Effector CD8-positive, alpha-beta T cell (primary cell): ENCODE results near the gene BTG4.
A peak's percentile ranks its signal among the peaks of the same experiment; 100 is the strongest.

Experiments
- DNase-seq: peaks from one replicate; lab custom pipeline; 2025; lab: John Stamatoyannopoulos, UW

The BTG4 gene

GRCh38 chr11:111455291-111456085 lies 56.7 kb downstream of the BTG4 start:
- DNase-seq: no peak

GRCh38 chr11:111454561-111455192 lies 57.5 kb downstream of the BTG4 start:
- DNase-seq: peak; percentile 31

DNA sequence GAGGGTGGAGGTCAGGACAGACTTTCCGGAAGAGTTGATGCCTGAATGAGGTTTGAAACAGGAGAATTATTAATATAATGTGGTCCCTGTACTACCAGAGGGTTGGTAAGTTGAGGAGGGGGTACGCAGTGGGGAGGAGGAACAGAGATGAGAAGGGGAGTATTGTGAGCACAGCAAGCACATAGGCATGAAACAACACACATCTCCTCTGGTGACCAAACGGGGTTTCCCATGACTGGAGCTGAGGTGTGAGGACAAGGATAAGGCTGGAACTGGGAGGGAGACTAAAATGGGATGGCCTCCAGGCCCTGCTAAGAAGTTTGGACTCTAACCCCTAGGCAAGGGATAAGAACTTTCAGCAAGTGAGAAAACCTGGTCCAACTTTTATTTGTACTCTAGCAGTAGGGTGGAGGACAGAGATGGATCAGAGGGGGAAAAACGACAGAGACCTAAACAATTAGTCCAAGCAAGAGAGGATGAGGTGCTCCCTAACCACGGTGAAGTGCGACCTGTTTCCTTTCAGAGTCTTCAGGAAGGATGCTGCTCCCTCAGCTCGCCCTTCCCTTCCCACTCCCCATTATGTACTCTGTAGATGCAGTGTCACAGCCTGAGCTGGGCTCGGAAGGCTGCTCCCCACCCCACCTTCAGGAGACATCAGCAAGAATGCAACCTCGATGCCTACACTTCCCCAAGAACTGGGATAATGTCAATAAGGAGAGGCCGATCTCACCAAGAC lies 59.2 kb downstream of the BTG4 start:
- DNase-seq: no peak

GRCh38 chr11:111452146-111452545 lies 60.0 kb downstream of the BTG4 start:
- no peak for DNase-seq

GRCh38 chr11:111450480-111451320 lies 61.5 kb downstream of the BTG4 start:
- no peak for DNase-seq

GRCh38 chr11:111449696-111450479 lies 62.3 kb downstream of the BTG4 start:
- no peak for DNase-seq

GRCh38 chr11:111448831-111449557 lies 63.2 kb downstream of the BTG4 start:
- DNase-seq: no peak

GRCh38 chr11:111448414-111448813 lies 63.8 kb downstream of the BTG4 start:
- no peak for DNase-seq

- no peak for DNase-seq
Measured at GRCh38 chr11:111447931-111448330, 64.3 kb downstream of the BTG4 start.

GRCh38 chr11:111447112-111447471 lies 65.1 kb downstream of the BTG4 start:
- no peak for DNase-seq

DNA sequence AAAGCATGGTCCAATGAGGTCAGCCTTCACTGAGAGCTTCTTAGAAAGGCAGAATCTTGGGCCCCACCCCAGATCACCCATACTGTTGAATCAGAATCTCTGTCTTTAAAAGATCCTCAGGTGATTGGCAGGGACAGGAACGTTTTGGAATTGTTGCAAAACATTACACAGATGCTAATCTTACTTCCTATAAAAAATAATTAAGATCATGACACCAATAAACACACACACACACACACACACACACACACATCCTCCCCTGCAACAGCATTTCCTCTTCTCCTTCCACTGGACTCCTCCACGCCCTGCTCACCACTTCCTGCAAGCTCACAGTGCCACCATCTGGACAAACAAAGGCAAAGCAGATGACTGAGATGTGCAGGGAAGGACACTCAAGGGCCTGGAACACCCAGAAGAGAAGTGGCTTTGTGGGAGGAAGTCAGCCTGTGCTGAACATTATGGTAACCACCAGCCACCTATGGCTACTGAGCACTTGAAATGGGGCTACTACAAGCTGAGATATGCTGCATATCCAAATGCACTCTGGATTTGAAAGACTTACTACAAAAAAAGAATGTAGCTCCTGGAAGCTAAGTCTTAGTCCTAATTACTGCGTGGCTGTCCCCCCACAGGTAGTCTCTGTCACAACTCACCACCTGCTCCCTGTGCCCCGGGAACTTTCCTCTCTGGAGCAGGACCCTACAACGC lies 65.6 kb downstream of the BTG4 start:
- DNase-seq: peak; percentile 54

GRCh38 chr11:111445586-111445985 lies 66.6 kb downstream of the BTG4 start:
- no peak for DNase-seq
